Panc1 (cell line): ENCODE data around the gene IL1R2. TPM values are rescaled to one million over a fixed set of nuclear protein-coding genes. Genes with fewer than 3 reads are reported as not detected.

ENCODE experiments used
- ATAC-seq: fragments of 200-7000 bp; cut with Tn5 transposase; 2 replicates; pipeline ENCODE4 v1.9.1; 2020; ENCODE audit warnings: mild to moderate bottlenecking, moderate library complexity
- BruUV-seq: library from RNA; stranded (reverse); fragments of 400-500 nt; replicated peaks from 2 replicates; lab custom pipeline; 2021; lab: Mats Ljungman, UMichigan
- CTCF ChIA-PET: fragments of 300-600 bp; sonication (Branson Sonifier 250); formaldehyde crosslinking; loops from one replicate; lab custom pipeline; 2022; ENCODE audit warnings: antibody characterized with exemption; lab: Charles Lee
- POLR2A ChIA-PET: fragments of 300-600 bp; sonication (Branson Sonifier 250); formaldehyde crosslinking; loops from one replicate; lab custom pipeline; 2022; ENCODE audit warnings: antibody characterized with exemption; lab: Charles Lee
- DNase-seq: peaks from one replicate; pipeline ENCODE4 v3.0.0-alpha.2; 2010; ENCODE audit warnings: low read depth, low spot score
- H3K27ac ChIP-seq: 2 replicates; pipeline ENCODE4 v1.5.1; 2011; ENCODE audit warnings: mild to moderate bottlenecking, low read length, inconsistent platforms
- H3K27me3 ChIP-seq: fragments of 200-500 bp; sonication (Bioruptor generic); 2 replicates; pipeline ENCODE4 v1.6.0; 2014; ENCODE audit warnings: low read length, inconsistent platforms; ENCODE audit not compliant: control insufficient read depth, insufficient read depth
- H3K36me3 ChIP-seq: fragments of 200-500 bp; sonication (Bioruptor generic); 2 replicates; pipeline ENCODE4 v1.5.1; 2014; ENCODE audit warnings: inconsistent platforms, mild to moderate bottlenecking, low read length, moderate library complexity; ENCODE audit not compliant: control insufficient read depth, insufficient read depth
- H3K4me1 ChIP-seq: 2 replicates; pipeline ENCODE4 v1.5.1; 2011; ENCODE audit warnings: inconsistent platforms, mild to moderate bottlenecking, low read length, moderate library complexity; ENCODE audit not compliant: control insufficient read depth, insufficient read depth
- H3K4me3 ChIP-seq, 2 experiments: 2 replicates each; pipeline ENCODE4 v1.5.1; 2011 to 2012; ENCODE audit warnings: low read depth in 2 of 2, low read length in 2 of 2, mild to moderate bottlenecking in 2 of 2, inconsistent platforms in 1 of 2, moderate library complexity in 1 of 2
- H3K9me3 ChIP-seq: fragments of 200-500 bp; sonication (Bioruptor generic); 2 replicates; pipeline ENCODE4 v1.5.1; 2014; ENCODE audit warnings: low read depth, mild to moderate bottlenecking, inconsistent platforms, low read length, moderate library complexity; ENCODE audit not compliant: control insufficient read depth, insufficient read depth
- CTCF ChIP-seq: fragments of 450-650 bp; IDR thresholded peaks from 2 replicates; pipeline ENCODE4 v1.5.1; 2017; ENCODE audit warnings: mild to moderate bottlenecking
- POLR2AphosphoS5 ChIP-seq: IDR thresholded peaks from 2 replicates; pipeline ENCODE4 v1.6.1; 2012; ENCODE audit warnings: mild to moderate bottlenecking, low read depth, low read length, moderate library complexity
- REST ChIP-seq, 2 experiments: IDR thresholded peaks; 2 replicates each; pipeline ENCODE4 v1.6.1; 2011 to 2012; ENCODE audit warnings: low read depth in 2 of 2, control low read depth in 1 of 2, low read length in 1 of 2, mild to moderate bottlenecking in 1 of 2, moderate library complexity in 1 of 2; ENCODE audit not compliant: insufficient read depth in 1 of 2
- SIN3A ChIP-seq: IDR thresholded peaks from 2 replicates; pipeline ENCODE4 v1.6.1; 2012; ENCODE audit warnings: low read depth, mild to moderate bottlenecking, low read length, moderate library complexity, borderline replicate concordance; ENCODE audit not compliant: insufficient read depth
- TCF7L2 ChIP-seq: IDR thresholded peaks from 2 replicates; pipeline ENCODE4 v1.6.1; 2011; ENCODE audit warnings: mild to moderate bottlenecking, low read depth, low read length, inconsistent platforms
- in situ Hi-C: cut with HindIII; loops from 2 replicates; pipeline ENCODE4 v1.10.0; 2016; ENCODE audit warnings: low sequenced_read_pairs, low pct_unique_long_range_greater_than_20kb
- intact Hi-C: fragments of 100-400 bp; cut with micrococcal nuclease; formaldehyde crosslinking; loops from one replicate; pipeline ENCODE4 v1.10.0; 2022; ENCODE audit not compliant: unreplicated experiment
- total RNA-seq: library from RNA; stranded (reverse); gene quantifications from one replicate; pipeline ENCODE4 v1.2.1, GENCODE V29; 2021; ENCODE audit not compliant: unreplicated experiment

Gene IL1R2
- total RNA-seq, 1 experiment from 2014 or later: 0.15 TPM

GRCh38 chr2:101948625-101949155, 43.1 kb upstream of the IL1R2 start:
- TF ChIP-seq CTCF (no peak), POLR2AphosphoS5 (no peak), TCF7L2 (no peak), SIN3A (no peak), REST (IDR thresholded peaks at IDR 0.05; ENCODE audit: insufficient read depth in 1 of 2, low read depth in 2 of 2, low read length in 1 of 2) (no peak)
- no TSS peak for BruUV-seq
- Histone ChIP-seq H3K27me3 (no peaks in the 10 kb centered on the region), H3K27ac (no peak overlapping the region), H3K9me3 (no peaks in the 10 kb centered on the region), H3K4me3 (no peak overlapping the region), H3K4me1 (no peaks in the 10 kb centered on the region), H3K36me3 (no peaks in the 10 kb centered on the region)
- POLR2A ChIA-PET: no interaction called here
- ATAC-seq: no peak
- in situ Hi-C loops: no loop called here
- CTCF ChIA-PET: no interaction called here
- DNase-seq: no peak
- intact Hi-C loops: no loop called here

- ChIA-PET POLR2A (no interaction called here), CTCF (no interaction called here)
- no peaks in the 10 kb centered on the region for H3K4me1 ChIP-seq
- BruUV-seq: no TSS peak
- H3K27ac ChIP-seq: no peak overlapping the region
- H3K9me3 ChIP-seq: no peaks in the 10 kb centered on the region
- DNase-seq (no peak), ATAC-seq (no peak)
- H3K36me3 ChIP-seq: no peaks in the 10 kb centered on the region
- in situ Hi-C loops (no loop called here), intact Hi-C loops (no loop called here)
- H3K4me3 ChIP-seq: no peak overlapping the region
- H3K27me3 ChIP-seq: no peaks in the 10 kb centered on the region
- TF ChIP-seq CTCF (no peak), TCF7L2 (no peak), POLR2AphosphoS5 (no peak)
These were observed 42.5 kb upstream of the IL1R2 start for GRCh38 chr2:101949304-101949703.
